ENCODE results near the gene SLC8B1.

GRCh38 chr12:113329022-113329790 is 5.7 kb downstream of the SLC8B1 start:
- TF ChIP-seq CTCF (conservative IDR thresholded peaks at IDR 0.05; ENCODE audit: low read depth, low read length) (no peak), EZH2 (IDR thresholded peaks at IDR 0.05; ENCODE audit: borderline replicate concordance, low read depth, low read length, poor library complexity, severe bottlenecking) (no peak)
